Upper lobe of left lung (tissue), 4 donors: ENCODE results near the gene TTC12.

Source experiments
- CTCF ChIP-seq, 6 experiments: fragments of 450-650 bp in 4 of 6; fragments of 200-600 bp in 2 of 6; sonication (generic) in 2 of 6; IDR thresholded peaks; one replicate each; pipeline ENCODE4 v1.5.1; 2016 to 2019; ENCODE audit warnings: antibody characterized with exemption in 6 of 6
- POLR2A ChIP-seq, 4 donors: fragments of 450-650 bp; IDR thresholded peaks; one replicate each; pipeline ENCODE4 v1.5.1; 2016 to 2017; ENCODE audit warnings: antibody characterized with exemption in 4 of 4, mild to moderate bottlenecking in 2 of 4

DNA sequence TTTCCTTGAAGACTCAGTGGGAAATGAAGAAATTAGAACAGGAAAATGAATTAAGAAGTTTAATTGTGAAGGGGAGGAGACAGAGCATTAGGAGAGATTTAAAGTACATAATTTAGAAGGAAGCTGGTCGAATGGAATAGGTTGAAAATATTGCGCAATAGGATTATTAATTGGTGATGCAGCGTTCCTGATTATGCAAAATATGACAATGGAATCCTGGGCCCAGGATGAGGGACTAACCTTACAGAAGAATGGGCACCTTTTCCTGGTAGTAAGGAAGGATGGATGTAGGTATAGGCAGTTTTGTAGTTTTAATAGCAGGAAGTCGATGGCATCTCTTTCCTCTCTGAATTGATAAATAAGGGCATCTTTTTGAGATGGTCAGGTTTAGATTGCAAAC, 7.8 kb downstream of the TTC12 start:
- TF ChIP-seq POLR2A (IDR thresholded peaks at IDR 0.05), result no peak
- TF ChIP-seq CTCF (IDR thresholded peaks at IDR 0.05), result no peak
